ENCODE data around the gene DNASE1. TPM values are rescaled to one million over a fixed set of nuclear protein-coding genes. Genes with fewer than 3 reads are reported as not detected.

DNASE1 gene
- total RNA-seq, 4 donors from 2014 or later = 5.7 to 13.4 (median 9.9) TPM

DNA sequence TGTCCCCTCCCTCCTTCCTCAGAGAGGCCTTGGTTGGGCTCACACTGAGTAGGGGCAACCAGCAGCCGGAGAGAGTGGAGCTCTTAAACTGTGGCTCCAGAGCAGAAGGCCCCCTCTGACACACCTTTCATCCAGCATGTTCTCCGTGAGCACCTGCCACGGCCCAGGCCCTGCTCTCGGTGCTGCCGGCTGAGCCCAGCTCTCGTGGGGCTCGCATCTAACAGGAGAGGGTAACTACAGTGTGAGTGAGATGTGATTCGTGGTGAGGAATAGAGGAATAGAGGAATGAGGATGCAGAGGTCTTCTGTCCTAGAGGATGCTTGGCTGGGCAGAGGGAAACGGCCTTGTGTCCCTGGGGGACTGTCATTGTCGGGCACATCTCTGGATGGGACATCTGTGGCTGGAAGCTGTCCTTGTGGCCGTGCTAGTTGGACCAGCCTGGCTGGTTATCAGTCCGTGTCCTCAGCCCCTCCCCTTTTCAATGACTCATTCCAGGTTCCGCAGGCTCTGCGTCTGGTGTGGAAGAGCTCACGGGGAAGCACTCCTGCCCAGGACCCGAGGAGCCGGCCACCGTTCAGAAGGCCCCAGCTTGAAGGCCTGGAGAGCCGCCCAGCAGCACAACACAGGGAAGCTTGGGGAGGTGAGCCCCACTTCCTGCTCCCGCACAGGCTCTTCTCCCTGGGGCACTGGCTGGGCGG lies 11.9 kb upstream of the DNASE1 start:
- H3K4me1 ChIP-seq = peaks cover 0 to 48% (median 11%) of the 10 kb centered on the region in 3 donors
- no peak for TF ChIP-seq POLR2A (IDR thresholded peaks at IDR 0.05)
- TF ChIP-seq, protein P1, sequence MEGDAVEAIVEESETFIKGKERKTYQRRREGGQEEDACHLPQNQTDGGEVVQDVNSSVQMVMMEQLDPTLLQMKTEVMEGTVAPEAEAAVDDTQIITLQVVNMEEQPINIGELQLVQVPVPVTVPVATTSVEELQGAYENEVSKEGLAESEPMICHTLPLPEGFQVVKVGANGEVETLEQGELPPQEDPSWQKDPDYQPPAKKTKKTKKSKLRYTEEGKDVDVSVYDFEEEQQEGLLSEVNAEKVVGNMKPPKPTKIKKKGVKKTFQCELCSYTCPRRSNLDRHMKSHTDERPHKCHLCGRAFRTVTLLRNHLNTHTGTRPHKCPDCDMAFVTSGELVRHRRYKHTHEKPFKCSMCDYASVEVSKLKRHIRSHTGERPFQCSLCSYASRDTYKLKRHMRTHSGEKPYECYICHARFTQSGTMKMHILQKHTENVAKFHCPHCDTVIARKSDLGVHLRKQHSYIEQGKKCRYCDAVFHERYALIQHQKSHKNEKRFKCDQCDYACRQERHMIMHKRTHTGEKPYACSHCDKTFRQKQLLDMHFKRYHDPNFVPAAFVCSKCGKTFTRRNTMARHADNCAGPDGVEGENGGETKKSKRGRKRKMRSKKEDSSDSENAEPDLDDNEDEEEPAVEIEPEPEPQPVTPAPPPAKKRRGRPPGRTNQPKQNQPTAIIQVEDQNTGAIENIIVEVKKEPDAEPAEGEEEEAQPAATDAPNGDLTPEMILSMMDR (IDR thresholded peaks at IDR 0.05) = no peak
- peak overlapping the region in 2 of 4 donors; percentile 2 to 14 for H3K4me3 ChIP-seq
- intact Hi-C loops (cut with DNase I) = no loop called here
- WGBS, 2 donors = 34 to 48% methylated on average over 4 to 10 of the region's 21 CpGs
- H3K9me3 ChIP-seq = no peaks in the 10 kb centered on the region
- H3K27ac ChIP-seq = peak overlapping the region in 3 of 4 donors; percentile 58 to 71 (median 60)
- H3K36me3 ChIP-seq = peaks cover 0 to 32% (median 2%) of the 10 kb centered on the region in 3 donors
- no peaks in the 10 kb centered on the region for H3K27me3 ChIP-seq
- no peak for DNase-seq

DNA sequence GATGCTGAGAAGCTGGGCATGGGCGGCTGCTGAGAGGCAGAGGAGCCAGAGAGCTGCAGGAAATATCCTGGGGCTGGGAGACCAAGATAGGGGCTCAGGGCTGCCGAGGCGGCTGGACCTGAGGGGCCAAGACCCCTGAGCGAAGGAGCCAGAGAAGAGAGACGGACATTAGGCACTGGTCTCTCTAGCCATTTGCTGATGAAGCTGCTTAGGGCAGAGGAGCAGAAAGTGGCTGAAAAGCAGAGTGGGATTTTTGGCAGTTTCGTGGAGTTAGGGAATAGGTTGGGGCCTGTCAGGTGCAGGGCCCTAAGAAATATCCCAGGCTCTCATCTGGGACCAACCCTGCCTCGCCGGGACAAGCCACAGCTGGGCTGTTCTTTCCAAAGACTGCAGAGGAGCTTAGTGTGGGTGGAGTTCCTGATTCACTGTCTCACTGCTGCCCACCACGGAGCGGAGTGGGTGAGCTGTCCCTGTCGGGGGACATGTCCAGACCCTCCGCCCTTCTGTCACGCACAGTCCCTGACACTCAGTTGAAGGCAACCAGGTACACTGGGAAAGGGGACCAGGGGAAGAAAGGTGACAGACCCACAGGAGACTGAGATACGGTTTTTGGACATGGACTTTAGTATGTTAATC lies 11.3 kb upstream of the DNASE1 start:
- Histone ChIP-seq H3K27me3 (no peaks in the 10 kb centered on the region), H3K36me3 (peaks cover 0 to 32% (median 2%) of the 10 kb centered on the region in 3 donors), H3K9me3 (no peaks in the 10 kb centered on the region), H3K27ac (peak overlapping the region in 3 of 4 donors; percentile 58 to 71 (median 60)), H3K4me3 (peak overlapping the region in 2 of 4 donors; percentile 2 to 14), H3K4me1 (peaks cover 0 to 44% (median 11%) of the 10 kb centered on the region in 3 donors)
- no peak for TF ChIP-seq POLR2A (IDR thresholded peaks at IDR 0.05)
- TF ChIP-seq, protein P1 (IDR thresholded peaks at IDR 0.05) = no peak
- intact Hi-C loops (cut with DNase I) = no loop called here
- 58 to 64% methylated on average over 10 to 12 of the region's 14 CpGs for WGBS, 2 donors
- DNase-seq = no peak

DNA sequence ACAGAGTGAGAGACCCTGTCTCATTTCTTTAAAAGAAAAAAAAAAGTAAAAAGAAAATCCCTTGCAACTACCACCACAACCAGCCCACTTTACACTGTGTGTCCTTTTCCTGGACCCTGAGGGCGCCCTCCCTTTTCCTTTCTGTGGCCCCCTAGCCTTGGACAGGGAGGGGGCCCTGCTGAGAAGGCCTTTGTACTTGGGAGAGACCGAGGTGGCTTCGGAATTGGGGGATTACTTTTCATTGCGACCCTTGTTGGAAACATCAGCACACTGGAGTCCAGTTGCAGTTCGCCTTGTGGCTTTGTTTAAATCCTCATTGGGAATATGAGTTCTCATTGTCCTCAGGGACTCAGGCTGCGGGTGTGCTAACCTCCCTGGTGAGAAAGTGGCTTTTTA lies 9.4 kb upstream of the DNASE1 start:
- intact Hi-C loops (cut with DNase I) = no loop called here
- Histone ChIP-seq H3K4me1 (peaks cover 0 to 44% (median 11%) of the 10 kb centered on the region in 3 donors), H3K4me3 (no peak overlapping the region), H3K9me3 (no peaks in the 10 kb centered on the region), H3K27ac (no peak overlapping the region), H3K36me3 (peaks cover 0 to 32% (median 2%) of the 10 kb centered on the region in 3 donors), H3K27me3 (no peaks in the 10 kb centered on the region)
- no peak for DNase-seq
- TF ChIP-seq POLR2A (IDR thresholded peaks at IDR 0.05) = no peak
- TF ChIP-seq, protein P1 (IDR thresholded peaks at IDR 0.05) = no peak
- 68 to 95% methylated on average over 5 to 6 of the region's 6 CpGs for WGBS, 2 donors

DNA sequence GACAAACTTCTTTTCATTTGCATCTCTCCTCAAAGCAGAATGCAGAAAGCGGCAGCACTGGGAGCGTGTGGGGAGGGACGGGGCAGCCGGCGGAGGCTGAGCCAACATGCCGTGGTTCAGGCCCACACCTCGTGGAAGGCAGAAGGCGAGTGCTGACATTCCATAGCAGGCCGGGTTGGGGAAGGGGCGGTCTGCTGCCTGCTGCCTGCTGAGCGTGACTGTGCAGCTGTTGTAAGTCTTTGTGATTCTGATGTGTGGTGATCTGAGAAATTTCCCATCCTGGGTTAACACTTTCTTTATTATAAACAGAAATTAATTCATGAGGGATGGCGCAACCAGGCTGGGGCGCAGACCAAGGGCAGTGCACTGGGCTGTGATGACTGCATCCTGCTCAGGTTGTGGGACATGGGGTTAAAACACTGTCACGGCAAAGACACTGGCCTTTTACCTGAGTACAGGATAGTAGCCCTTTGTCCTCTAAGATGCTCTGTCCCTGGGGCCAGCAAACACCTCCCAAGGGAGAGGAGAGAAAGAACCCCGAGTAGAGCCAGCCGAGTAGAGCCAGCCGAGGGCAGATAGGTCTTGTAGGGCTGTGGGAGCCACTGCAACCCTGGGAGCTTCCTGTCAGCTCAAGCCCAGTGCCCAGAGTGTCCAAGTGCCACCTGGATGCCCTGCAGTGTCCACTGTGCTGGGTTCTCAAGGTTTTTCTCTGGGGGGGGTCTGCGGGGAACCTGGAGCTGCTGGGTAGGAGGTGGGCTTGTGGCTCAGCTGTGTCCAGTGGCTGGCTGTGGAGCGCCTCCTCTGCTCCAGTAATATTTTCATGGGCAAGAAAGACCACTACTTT lies 8.8 kb upstream of the DNASE1 start:
- Histone ChIP-seq H3K27me3 (no peaks in the 10 kb centered on the region), H3K4me3 (no peak overlapping the region), H3K36me3 (peaks cover 0 to 32% (median 2%) of the 10 kb centered on the region in 3 donors), H3K27ac (peak overlapping the region in 2 of 4 donors; percentile 8 to 38), H3K4me1 (peaks cover 0 to 44% (median 11%) of the 10 kb centered on the region in 3 donors), H3K9me3 (no peaks in the 10 kb centered on the region)
- no peak for DNase-seq
- no peak for TF ChIP-seq POLR2A (IDR thresholded peaks at IDR 0.05)
- TF ChIP-seq, protein P1 (IDR thresholded peaks at IDR 0.05) = no peak
- intact Hi-C loops (cut with DNase I) = no loop called here
- 77 to 80% methylated on average over 9 to 17 of the region's 19 CpGs for WGBS, 2 donors
